ENCODE results near the gene NUDT16L1.

- no peak for TF ChIP-seq EZH2phosphoT487 (IDR thresholded peaks at IDR 0.05; ENCODE audit: low read length)
- TF ChIP-seq CTCF (IDR thresholded peaks at IDR 0.05; ENCODE audit: low read length): no peak
These were observed 6.7 kb upstream of the NUDT16L1 start for GRCh38 chr16:4686497-4687210.
